LHCN-M2 (cell line): ENCODE data around the gene CFAP299. TPM values are rescaled to one million over a fixed set of nuclear protein-coding genes. Genes with fewer than 3 reads are reported as not detected.

Source experiments
- DNase-seq: peaks from one replicate; pipeline ENCODE4 v3.0.0-alpha.2; 2012; ENCODE audit warnings: low read depth
- total RNA-seq: library from RNA; depleted of rRNA; stranded (reverse); fragments of >200 nt; gene quantifications from 2 replicates; pipeline ENCODE4 v1.2.3, GENCODE V29; 2014

CFAP299 gene
- total RNA-seq, 1 experiment from 2014 or later = 1.3 TPM

DNA sequence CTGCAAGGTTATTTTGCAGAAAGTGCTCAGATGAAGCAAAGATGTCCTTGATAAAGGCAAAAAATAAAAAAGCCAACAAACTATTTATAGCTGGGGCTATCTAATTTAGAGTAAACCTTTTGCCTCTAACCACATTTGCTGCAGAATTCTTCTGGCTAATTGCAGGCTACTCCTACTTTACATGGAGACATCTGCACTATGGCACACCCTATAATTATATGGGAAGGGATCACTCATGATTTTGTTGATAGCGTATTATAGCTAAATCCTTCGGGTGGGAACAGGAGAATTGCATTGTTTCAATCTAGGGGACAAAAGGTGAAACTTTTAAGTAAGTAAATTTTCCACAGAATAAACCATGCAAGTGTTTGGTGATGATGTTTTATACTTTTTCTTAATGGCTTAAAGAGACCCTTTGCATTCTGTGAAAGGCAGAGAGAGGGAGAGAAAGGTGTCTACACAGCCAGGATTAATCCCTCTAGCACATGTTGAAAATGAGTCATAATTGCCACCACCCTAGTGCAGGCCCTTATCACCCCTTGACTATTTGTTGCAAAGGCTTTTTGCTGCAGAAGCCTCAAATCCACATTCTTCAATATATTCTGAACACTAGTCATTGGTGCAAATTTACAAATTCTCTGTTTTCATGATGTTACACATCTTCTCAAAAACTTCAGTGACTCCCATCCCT lies 473.7 kb downstream of the CFAP299 start:
- no peak for DNase-seq

DNA sequence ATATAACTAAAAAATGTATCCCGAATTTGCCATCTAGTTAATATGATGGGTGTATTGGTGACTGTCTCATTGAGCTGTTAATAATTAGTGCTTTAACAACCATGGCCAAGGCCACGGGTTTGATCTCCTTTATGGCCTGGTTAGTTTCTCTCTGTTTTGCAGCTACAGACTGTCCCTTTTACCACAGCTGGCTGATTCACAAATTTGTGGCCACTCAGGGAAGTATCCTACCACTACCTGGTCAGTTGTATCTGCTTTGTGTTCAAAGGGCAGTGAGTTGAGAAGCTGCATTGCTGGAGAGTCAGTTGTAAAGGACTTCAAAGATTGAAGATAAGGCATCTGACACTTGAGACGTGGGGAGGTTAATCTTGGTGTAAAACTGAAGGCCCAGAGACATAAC lies 475.9 kb downstream of the CFAP299 start:
- no peak for DNase-seq

DNA sequence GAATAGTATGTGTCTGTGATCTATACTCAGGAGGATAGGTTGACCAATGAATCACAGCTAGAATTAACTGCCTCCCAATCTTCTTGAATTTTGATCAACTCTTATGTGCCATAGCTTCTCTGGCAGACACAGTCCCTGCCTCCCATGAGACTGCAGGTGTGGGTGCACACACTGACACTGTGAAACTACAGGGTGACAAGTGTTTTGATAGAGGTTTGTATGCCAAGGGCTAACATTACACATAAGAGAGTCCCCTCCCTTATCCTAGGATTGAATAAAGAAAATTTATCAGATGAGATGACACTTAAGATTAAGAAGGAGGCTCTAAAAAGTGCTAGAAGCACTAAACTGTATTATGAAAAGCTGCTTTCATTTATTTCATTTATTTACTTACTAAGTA lies 476.6 kb downstream of the CFAP299 start:
- no peak for DNase-seq

DNA sequence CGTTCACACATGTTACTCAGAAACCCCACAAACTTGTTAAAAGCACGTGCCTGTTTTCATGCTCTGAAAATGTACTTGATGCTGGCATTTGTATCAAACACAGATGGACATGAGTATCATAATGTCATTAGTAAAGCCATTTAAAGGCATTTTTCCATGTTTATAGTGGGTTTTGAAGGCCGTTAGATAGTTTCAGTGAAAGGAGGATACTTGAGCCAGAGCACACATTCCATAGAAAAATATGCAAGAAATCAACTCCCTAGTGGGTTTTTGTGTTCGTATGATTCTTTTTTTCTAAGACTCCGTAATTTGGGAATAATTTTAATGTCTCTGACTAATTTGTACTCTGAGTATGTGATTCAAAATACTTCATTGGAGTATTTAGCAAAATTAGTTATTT lies 478.7 kb downstream of the CFAP299 start:
- DNase-seq = peak; percentile 5

DNA sequence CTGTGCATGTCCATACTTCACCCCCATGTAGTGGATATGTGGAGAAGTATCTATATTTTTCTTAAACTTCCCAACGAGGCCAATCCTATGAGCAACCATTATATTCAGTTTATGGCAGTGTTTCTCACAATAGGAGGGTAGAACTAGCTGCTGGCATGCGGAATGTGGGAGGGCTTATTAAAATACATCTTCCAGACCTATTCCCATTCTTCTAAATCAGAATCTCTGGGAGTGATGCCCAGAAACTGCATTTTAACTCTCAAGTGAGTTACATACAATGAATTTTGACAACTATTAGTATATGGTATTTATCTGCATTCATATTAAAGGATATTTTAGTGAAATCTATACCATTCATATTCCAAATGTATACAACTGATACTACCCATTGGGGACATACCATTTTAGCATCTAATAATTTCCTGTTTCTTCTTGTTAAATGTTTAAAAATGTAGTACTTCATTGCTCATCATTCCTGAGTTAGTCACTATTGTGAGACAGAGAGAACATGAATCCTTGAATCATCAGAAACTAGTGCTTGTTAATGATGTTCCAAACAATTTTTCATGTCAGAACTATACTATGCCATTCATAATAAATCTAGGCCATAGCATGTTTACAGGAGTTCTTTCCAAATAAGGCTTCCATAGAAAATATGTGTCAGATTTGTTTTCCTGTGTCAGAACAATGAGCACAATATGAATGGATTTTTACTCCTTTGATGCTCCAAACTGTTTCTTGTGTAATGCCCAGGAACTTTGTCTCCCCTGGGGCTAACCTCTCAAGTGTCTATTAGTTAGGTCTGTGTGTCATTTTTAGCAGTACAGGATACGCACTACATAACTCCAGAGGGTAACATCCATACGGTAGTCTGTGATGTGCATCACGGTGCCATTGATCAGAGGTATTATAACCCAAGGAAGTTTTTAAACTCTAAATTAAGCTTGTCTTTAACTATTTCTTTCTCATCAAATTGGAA lies 496.1 kb downstream of the CFAP299 start:
- peak; percentile 62 for DNase-seq

DNA sequence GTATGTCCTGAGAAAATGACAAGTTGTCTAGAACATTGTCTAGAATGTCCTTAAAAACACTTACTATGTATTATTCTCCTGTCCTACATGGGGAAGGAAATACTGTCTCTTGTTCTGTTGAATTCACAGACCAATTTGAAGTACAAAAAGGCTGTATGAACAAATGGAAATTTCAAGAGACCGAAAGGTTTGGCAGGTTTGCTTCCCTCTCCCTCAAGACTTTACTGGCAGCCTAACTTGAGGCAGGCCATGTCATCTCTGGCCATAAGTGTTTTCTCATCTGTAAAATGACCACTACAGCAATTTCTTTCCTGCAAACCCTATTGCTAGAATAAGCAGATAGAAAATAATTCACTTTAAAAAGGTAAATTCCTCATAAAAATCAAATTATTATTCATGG lies 503.8 kb downstream of the CFAP299 start:
- no peak for DNase-seq

DNA sequence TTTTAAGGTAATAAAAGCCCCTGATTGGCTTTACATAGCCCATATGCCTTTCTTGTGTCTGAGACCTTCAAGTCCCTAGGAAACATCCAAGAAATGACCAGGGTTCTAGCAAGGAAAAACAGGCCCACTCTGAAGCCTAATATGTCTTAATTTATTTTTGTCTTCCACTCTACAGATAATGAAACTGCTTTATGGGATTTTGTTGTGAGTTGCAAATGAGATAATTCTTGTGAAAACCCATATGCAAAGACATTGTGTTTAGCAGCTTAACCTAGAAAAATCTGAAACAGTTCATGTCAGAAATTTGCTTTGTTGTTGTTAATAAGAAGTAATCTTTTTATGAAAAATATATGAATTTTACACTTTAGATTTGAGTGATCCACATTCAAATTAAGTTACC lies 504.3 kb downstream of the CFAP299 start:
- DNase-seq = no peak

DNA sequence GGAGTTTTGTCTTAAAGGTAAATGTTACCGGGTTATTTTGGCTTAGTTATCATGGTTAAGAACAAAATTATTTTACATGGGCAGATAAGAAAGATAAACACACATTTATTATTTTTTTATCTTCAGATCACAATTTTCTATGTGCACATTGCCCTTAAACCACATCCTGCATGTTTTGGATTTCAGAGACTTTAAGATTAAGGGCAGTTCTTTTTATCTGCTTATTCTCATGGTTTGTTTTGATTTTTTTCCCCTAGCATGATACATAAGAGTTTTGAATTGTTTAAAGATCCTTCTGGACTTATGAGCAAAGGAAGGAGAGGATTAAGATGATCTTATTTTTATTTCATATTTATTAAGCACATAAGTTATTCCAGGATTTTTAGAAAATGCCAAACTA lies 504.9 kb downstream of the CFAP299 start:
- peak; percentile 8 for DNase-seq

DNA sequence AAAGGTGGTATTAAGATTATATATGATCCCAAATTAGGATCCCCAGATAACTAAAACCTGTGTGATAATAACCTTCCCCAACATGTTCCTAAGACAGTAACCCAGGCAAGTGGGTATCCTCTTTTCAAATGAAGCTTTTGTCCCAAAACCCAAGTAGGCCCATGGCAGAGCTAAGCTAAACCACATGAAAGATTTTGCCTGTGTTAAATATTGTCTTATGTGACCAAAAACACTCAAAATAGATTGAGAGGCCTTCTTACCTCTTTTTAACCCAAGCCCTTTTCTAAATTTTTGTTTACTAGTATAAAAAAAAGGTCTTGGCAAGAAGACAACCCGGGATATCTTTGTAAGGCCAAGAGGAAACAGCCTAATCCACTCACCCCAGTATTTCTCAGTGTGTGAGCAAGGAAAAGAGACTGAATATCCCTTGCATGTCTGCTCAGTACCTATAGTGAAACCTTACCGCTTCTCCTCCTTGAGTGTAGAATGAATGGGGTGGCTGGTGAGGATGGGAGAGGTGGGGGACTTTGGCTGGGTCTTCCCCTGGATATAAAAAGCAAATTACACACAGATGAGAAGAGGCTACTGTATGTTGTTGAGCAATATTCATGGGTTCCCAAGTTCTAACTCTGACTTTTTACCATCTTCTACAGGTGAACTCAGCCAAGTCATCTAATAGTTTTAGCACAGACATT lies 506.2 kb downstream of the CFAP299 start:
- no peak for DNase-seq

DNA sequence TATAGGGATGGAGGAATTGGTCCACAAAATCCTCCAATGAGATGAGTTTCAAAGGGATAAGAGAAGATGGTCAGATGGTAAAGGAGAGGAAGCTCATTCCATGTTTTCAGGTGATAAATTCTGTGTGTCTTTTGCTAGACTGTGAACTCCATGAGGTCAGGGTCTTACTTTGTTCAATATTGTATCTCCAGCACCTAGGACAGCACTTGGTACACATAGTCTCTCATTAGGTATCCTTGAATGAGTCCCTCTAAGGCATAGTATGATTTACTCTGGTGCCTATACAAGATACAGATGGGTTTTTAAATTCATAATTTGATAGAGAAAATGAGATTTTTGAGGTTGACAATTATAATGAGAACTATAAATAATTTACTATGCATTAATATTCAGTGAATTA lies 510.7 kb downstream of the CFAP299 start:
- DNase-seq = no peak

DNA sequence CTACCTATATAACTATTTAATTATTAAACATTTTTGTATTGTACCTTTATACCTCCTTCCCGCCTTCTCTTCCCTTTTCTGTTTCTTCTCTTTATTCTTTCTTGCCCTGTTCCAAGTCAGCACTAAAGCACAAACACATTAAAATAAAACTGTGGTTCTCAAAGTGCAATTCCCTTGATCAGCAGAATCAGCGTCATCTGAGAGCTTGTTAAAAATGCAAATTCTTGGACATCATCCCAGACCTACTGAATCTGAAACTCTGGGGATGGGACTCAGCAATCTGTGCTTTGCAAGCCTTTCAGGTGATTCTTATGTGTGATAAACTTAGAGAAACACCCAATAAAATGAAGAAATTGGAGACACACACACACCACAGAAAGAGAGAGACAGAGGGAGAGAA lies 516.5 kb downstream of the CFAP299 start:
- no peak for DNase-seq

DNA sequence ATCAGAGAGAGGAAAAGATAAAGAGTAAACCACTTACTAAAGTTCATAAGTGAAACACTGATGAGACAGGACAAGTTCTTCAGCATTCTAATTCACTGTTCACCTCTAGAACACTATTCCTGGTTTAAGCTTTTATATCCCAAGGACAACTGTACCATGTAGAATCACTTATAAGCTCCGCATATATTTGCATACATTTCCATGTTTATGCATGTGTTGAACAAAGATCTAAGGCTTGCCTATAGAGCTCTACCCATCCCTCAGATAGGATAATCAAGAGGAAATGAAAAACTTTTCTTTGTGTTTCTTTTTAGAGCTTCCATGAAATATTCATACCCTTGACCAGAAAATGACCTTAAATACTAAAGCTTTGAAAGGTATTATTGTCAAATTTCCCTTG lies 538.0 kb downstream of the CFAP299 start:
- no peak for DNase-seq

DNA sequence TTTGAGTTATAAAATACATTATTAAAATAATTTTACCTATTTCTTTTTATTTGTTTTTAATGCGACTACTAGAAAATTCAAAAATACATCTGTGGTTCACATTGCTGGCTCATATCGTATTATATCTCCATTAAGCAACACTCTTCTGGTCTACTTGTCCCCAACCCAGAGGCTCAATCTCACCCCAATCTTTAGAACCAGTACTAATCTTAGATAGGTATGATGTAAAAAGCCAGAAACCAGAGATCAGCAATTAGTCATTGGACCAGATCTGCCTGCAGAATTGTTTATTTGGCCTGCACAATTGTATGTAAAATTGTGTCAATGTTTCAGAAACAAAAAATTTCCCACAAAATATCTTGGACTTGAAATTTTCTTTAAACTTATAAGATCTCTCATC lies 539.4 kb downstream of the CFAP299 start:
- DNase-seq = no peak

DNA sequence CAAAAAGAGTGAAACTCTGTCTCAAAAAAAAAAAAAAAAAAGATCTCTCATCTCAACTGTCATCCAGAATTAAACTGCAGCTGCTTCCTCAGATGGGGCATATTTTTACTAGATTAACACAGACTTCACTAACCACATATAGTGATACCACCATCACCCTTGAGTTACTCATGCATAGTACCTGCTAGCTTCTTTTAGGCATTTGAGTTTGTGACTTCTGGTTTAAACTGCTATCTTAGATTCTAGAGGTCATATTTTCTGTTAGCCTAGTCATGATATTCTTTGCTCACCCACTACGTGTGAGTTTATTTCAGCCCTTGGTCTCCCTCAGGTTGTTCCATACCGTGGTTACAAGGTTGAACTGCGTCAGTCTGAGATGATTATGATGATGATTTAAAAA lies 540.1 kb downstream of the CFAP299 start:
- DNase-seq = peak; percentile 47

DNA sequence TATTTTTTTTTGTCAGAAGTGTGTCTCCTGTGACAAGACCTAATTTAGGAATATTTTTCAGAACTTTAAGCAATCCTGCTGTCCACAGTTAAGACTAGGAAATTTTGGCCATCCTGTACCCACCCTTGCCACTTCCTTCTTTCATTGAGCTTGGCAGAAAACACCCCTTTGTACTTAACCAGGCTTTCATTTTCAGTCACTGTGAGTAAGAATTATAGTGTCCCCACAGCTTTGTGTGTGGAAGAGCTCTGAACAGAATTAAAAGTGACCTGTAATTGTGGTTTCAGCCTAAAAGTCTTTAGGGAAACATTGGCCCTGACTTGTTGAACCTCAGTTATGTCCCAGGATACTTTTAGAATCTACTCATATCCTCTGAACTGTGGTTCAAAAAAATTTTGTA lies 541.3 kb downstream of the CFAP299 start:
- DNase-seq = peak; percentile 55

DNA sequence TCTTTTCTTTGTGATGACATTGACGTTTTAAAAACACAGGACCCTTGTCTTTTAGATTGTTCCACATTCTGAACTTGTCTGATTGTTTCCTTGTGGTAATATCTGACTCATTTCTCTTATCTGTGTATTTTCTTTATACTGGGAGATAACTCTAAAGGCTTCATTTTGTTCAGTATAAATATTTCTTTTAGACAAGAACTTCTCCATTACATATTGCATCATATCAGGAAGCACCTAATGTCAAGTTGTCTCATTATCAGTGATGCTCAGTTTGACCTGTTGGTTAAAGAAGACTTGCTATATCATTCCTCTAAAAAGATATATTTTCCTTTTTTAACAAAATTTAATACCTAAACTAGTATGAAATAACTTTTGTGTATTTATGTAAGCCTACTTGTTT lies 542.7 kb downstream of the CFAP299 start:
- no peak for DNase-seq

DNA sequence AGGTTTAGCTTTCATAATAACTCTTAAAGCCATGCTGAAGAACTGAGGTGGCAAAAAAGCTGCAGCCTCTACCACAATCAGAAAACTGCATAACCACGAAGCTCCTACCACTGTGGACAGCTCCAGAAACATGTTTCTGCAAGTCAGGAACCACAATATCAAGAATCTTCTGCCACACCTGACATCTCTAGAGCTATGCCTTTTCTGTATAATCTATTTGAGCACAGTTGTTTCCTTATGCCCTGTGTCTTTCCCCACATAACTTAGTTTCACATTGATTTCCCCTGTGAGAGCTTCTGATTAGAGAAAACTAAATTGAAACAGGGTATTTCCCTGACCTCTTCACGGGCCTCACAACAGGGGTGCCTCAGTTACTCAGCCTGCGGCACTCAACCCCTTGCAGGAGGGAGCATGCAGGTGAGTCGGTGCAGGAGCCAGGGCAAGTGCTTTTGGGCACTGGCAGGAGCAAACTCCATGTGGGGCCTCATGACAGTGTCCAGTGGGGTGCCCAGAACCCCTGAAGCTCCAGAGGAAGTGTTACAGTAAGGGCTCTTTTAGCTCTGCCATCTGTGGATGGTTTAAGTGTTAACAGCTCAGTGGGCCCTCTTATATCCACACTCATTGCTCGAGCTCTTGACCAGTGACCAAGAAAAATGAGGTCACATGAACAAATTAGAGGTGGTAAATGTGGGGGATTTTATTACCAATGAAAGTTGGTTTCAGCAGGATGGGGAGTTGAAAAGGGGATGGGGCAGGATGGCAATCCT lies 562.2 kb downstream of the CFAP299 start:
- no peak for DNase-seq

DNA sequence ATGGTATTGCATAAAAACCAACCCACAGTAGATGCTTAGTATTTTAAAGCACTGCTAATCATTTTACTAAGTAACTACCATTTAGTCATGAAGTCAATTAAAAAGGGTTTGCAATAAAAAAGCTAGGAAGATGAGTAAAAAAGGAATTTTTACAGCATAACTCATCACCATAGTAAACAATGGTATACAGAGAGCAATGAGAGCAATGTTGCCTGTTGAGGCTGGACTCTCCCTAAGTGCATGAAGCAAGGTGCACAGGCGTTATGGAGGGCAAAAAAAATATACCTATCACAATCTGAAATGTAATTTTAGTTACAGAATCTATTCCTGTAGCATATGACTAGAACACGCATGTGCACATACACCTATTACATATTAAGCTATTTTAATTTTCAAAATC lies 565.4 kb downstream of the CFAP299 start:
- no peak for DNase-seq

DNA sequence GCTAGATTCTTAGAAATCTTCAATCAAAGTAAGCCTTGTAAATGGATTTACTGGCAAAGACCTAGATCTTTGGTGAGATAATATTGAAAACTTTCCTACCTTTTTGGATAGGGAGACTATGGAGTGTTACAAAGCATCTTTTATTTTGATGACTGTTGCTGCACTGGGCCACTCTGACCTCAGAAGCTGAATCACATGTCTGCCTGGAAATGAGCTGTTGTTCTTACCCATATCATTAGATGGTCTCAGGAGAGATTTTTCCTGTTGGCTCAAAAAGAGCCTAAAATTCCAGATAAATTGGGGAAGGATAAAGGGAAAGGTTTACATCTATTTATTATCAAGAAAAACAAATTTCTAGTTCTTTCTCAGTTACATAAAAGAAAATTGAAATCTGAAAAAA lies 567.5 kb downstream of the CFAP299 start:
- peak; percentile 33 for DNase-seq

DNA sequence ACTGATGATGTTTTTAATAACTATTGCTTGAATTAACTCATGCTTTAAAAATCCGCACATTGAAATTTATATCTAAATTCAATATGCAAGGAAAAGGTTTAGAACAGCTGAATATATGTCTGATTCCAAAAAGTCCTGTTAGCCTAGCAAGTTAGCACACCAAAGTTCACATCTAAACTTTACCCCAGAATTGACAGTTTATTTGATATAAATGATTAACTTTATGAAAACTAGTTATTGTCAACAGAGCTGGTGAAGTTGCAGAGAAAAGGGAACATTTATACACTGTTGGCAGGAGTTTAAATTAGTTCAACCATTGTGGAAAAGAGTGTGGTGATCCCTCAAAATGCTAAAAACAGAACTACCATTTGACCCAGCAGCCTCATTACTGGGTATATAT lies 574.4 kb downstream of the CFAP299 start:
- no peak for DNase-seq

DNA sequence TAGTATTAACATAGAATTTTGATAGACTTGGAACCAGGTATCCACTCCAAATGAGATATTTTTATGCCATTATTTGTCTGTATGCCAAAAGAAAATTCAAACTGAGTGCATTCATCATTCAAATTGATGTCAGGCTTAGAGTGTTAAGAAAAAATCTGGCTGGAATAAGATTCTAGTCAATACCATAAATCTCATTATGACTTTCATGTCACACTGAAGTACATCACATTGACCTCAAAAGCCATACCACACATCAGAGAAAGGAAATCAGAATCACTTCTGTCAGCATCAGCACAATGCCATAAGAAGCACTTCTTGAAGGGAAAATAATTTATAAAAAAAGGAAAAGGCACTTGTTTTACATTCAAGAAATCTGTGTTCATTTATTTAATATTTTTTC lies 575.9 kb downstream of the CFAP299 start:
- no peak for DNase-seq

DNA sequence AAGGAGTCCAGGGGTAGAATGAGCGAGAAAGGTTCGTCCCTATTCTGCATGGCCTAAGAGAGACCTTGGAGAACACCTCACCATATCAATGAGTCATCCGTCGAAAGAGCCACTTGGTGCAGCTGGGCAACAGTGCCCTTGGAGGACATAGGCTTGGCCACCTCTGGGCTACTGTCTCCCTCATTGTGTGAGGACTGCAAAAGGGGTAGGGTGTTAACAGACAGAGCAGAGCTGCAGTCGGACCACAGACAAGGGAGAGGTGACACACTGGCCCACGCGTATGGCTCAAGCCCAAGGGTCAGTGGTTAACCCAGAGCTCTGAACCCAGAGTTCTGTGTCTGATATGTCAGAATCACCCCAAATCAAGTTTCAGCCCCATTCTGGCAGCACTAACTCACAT lies 576.8 kb downstream of the CFAP299 start:
- no peak for DNase-seq
